ENCODE results near the gene CSK.
"Not testable (repeated sequence)": the region's sequence is repeated elsewhere in the genome, so short reads cannot be mapped to it uniquely, and the experiment has no call there.

The CSK gene

DNA sequence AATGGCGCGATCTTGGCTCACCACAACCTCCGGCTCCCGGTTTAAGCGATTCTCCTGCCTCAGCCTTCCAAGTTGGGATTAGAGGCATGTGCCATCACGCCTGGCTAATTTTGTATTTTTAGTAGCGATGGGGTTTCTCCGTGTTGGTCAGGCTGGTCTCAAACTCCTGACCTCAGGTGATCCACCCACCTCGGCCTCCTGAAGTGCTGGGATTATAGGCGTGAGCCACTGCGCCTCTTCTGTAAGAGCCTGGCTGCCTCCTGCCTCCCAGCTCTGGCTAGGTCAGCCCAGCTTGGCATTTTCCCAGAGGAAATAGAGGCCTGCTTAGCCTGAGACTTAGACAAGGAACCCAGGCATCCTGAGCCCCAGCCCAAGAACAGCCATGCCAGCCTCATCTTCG is 4.2 kb downstream of the CSK start:
- DNase-seq (ENCODE audit: extremely low spot score, insufficient read length, low read depth); FAIRE-seq: not testable (repeated sequence)

GRCh38 chr15:74786551-74787165 is 4.8 kb downstream of the CSK start:
- FAIRE-seq (peak; percentile 83), DNase-seq (ENCODE audit: extremely low spot score, insufficient read length, low read depth) (no peak)

DNA sequence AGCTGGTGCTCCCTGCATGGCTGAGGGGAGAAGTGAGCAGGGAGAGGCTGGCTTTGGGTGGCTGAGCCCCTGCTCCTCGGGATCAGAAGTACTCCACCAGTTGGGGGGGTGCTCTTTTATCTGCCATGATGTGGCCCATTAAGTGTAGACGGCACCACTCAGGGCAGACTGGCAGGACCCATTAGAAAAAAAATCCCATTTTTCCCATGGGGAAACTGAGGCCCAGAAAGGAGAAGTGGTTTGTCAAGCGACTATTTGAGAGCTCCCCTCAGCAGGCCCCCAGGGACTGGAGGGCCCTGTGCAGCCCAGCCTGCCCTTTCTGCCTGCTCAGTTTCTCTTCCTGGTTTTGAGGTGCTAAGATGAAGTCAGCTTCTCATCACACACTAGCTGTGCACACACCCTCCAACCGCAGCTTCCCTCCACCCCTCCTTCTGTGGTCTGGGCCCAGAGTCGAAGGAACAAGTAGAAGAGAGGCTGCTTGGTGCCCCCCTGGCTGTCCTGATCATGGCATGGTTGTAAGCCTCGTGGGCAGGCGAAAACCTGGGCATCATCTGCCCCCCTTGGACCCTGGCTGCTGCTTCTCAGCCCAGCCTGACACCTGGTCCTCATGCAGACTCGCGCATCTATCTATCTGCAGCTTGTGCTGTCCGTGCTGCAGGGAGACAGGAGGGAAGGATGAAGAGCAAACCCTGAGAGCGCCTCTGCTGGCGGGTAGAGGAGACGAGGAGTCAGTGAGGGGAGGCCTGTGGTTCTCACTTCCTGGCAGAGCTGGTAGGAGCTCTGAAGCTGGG is 5.6 kb downstream of the CSK start:
- DNase-seq (ENCODE audit: extremely low spot score, insufficient read length, low read depth) (peak; percentile 63), FAIRE-seq (peak; percentile 97)

DNA sequence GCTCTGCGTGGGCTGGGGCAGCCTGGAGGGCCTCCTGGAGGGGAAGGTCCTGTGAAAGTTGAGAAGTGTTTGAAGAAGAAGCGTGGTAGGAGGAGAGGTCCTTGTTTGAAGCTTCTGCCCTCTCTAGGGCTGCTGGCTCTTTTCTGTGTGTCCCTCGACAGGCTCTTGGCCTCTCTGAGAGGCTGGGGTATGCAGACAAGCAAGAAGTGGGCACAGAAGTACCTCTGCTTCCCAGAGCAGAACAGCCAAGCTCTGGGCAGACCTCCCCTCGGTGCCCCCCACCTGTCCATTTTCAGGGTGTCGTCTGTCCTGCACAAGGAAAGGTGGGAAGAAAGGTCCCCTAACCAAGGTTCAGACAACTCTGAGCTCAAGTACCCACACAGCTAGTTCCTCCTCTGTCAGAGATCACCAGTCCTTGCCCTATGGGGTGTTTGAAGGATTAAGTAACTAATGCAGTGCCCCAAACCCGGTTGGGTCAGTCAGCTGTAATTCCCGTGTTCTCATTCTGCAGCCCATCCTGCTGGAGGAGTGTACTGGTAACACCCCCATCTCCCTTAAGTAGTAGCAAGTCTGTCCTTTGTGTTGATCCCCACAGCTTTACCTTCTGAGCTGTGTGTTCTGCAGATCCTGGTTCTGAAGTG is 6.3 kb downstream of the CSK start:
- DNase-seq (ENCODE audit: extremely low spot score, insufficient read length, low read depth) (no peak), FAIRE-seq (no peak)

- DNase-seq (ENCODE audit: extremely low spot score, insufficient read length, low read depth) (peak; percentile 59), FAIRE-seq (no peak)
These were observed 6.8 kb downstream of the CSK start for GRCh38 chr15:74788683-74789151.

- FAIRE-seq = peak; percentile 65
These were observed 7.3 kb downstream of the CSK start for GRCh38 chr15:74789171-74789631.

DNA sequence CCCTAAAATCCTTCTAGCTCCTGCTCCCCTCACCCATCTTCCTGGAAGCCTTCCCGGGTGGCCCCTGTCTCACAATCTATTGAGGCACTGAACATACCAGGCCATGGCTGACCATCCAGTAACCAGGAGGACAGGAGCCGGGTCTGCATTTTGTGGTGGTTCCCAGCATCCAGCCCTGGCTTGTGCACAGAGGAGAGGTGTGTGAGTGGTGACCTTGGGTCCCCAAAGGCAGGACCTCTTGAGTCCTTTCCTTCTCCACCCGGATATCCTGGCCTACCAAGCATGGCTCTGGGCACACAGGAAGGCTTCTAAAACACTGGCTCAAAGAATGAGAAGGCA is 7.8 kb downstream of the CSK start:
- DNase-seq (ENCODE audit: extremely low spot score, insufficient read length, low read depth) (no peak), FAIRE-seq (no peak)

More at GRCh38 chr15:74789171-74789631, 7.3 kb downstream of the CSK start:
- no peak for DNase-seq (ENCODE audit: extremely low spot score, insufficient read length, low read depth)

DNA sequence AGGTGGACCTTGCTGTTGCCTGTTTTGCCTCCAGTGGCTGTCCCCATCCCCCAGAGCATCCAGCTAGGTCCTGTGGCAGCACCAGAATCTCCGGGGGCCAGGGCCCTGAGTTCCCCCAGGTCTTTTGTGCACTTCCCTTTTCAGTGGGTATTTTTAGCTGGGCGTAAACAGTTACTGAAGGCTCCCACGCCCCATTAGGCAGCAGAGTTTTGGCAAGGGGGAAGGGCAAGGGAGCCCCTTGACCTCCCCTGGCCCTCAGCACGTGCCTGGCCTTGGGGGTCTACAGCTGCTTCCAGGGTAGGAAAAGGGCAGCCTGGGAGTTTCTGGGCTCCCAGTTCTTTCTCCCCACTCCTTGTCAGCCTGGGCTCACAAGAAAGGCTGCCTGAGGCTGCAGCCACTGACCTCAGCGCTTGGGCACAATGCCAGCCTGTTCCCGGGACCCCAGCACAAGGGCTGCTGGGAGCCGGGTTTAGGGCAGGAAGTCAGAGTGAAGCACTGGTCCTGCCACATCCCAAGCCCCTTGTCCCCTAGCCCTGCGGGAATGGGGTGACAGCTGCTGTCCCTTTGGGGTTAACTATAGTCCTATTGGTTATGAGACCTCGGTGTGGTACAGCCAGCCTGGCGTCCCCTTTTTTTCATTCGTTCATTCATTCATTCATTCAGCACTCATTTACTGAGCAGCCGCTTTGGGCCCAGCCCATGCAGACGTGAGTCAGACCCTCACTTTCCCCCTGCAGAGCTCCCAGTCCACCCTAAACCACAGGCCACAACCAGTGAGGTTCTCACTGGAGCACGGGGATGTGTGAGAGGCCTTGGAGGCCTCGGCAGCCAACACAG is 8.4 kb downstream of the CSK start:
- DNase-seq (ENCODE audit: extremely low spot score, insufficient read length, low read depth) = no peak

GRCh38 chr15:74791007-74791406 is 9.1 kb downstream of the CSK start:
- DNase-seq (ENCODE audit: extremely low spot score, insufficient read length, low read depth) (no peak), FAIRE-seq (no peak)

More for the DNA sequence above, 8.4 kb downstream of the CSK start:
- peak; percentile 92 for FAIRE-seq

GRCh38 chr15:74791667-74792066 is 9.8 kb downstream of the CSK start:
- peak; percentile 18 for FAIRE-seq
- DNase-seq (ENCODE audit: extremely low spot score, insufficient read length, low read depth) = no peak

DNA sequence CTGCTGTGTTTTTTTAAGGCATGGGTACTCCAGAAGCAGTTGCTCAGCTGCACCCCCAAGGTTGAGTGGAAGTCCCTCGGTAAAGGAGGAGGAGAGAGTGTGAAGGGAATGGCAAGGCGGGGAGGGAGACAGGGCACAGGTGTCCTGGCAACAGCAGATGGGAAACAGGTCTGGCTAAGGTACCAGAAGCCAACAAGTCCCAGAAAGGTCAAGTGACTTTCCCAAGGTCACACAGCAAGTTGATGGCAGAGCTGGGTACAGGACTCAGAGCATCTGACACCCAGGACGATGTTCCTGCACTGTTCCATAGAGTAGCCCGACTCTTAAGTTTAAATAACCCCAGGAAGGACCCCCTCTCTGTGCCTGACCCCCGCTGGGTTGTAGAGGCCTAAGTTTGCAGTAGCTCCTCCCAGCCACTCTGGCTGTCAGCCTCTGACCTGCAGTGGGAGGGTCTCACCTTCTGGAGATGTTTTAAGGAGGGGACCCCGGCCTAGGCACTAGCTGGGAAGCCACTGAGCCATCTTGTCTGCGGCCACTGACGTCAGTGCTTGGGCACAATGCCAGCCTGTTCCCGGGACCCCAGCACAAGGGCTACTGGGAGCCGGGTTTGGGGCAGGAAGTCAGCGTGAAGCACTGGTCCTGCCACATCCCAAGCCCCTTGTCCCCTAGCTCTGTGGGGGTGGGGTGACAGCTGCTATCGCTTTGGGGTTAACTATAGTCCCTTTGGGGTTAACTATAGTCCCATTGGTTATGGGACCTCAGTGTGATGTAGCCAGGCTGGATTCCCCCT is 10.5 kb downstream of the CSK start:
- DNase-seq (ENCODE audit: extremely low spot score, insufficient read length, low read depth) (no peak), FAIRE-seq (peak; percentile 58)

GRCh38 chr15:74793135-74794028 is 11.5 kb downstream of the CSK start:
- FAIRE-seq (peak; percentile 62), DNase-seq (ENCODE audit: extremely low spot score, insufficient read length, low read depth) (no peak)

- FAIRE-seq (no peak), DNase-seq (ENCODE audit: extremely low spot score, insufficient read length, low read depth) (no peak)
These were observed 12.5 kb downstream of the CSK start for GRCh38 chr15:74794248-74794969.

GRCh38 chr15:74794970-74795349 is 13.1 kb downstream of the CSK start:
- no peak for FAIRE-seq

GRCh38 chr15:74795966-74796625 is 14.2 kb downstream of the CSK start:
- no peak for DNase-seq (ENCODE audit: extremely low spot score, insufficient read length, low read depth)
- no peak for FAIRE-seq

More at GRCh38 chr15:74794970-74795349, 13.1 kb downstream of the CSK start:
- no peak for DNase-seq (ENCODE audit: extremely low spot score, insufficient read length, low read depth)

- FAIRE-seq = peak; percentile 73
- no peak for DNase-seq (ENCODE audit: extremely low spot score, insufficient read length, low read depth)
These were observed 16.7 kb downstream of the CSK start for GRCh38 chr15:74798388-74799254.

All from GM18507 (cell line).